K562 (cell line): Measurements from ENCODE around the gene ZNF800.

ENCODE experiments used
- CTCF ChIP-seq, 3 experiments: IDR thresholded peaks in 2 of 3; conservative IDR thresholded peaks in 1 of 3; 2 replicates each; pipeline ENCODE4 v1.5.1; 2011 to 2012; ENCODE audit warnings: low read length in 3 of 3, mild to moderate bottlenecking in 3 of 3, control low read depth in 2 of 3, improper control_type of control experiment in 1 of 3, inconsistent platforms in 1 of 3, low read depth in 1 of 3, mixed read lengths in 1 of 3, moderate library complexity in 1 of 3; ENCODE audit not compliant: insufficient read depth in 2 of 3
- ELF4 ChIP-seq: fragments of 450-650 bp; formaldehyde crosslinking; IDR thresholded peaks from 2 replicates; pipeline ENCODE4 v1.4.0; 2022; ENCODE audit warnings: missing genetic modification characterization
- HNRNPL ChIP-seq: fragments of 200-400 bp; formaldehyde crosslinking; IDR thresholded peaks from 2 replicates; pipeline ENCODE4 v1.6.1; 2017; ENCODE audit warnings: low read depth, mild to moderate bottlenecking, low read length
- MAX ChIP-seq: sonication (generic); formaldehyde crosslinking; IDR thresholded peaks from 2 replicates; pipeline ENCODE4 v1.9.0; 2022; ENCODE audit warnings: mild to moderate bottlenecking, missing genetic modification reagents
- PATZ1 ChIP-seq: fragments of 250-450 bp; sonication (Bioruptor Pico); IDR thresholded peaks from 2 replicates; pipeline ENCODE4 v1.5.0; 2020; ENCODE audit warnings: mild to moderate bottlenecking, borderline replicate concordance
- RFX5 ChIP-seq: IDR thresholded peaks from 2 replicates; pipeline ENCODE4 v1.6.1; 2011; ENCODE audit warnings: low read depth, mild to moderate bottlenecking, improper control_type of control experiment, low read length
- SAFB2 ChIP-seq: fragments of 200-400 bp; formaldehyde crosslinking; IDR thresholded peaks from 2 replicates; pipeline ENCODE4 v1.6.1; 2018; ENCODE audit warnings: borderline replicate concordance, low read length, low read depth, moderate library complexity; ENCODE audit not compliant: severe bottlenecking
- SREBF2 ChIP-seq: sonication (generic); formaldehyde crosslinking; IDR thresholded peaks from 2 replicates; pipeline ENCODE4 v1.4.0; 2020; ENCODE audit warnings: mild to moderate bottlenecking, missing genetic modification reagents
- ZNF121 ChIP-seq: sonication (generic); formaldehyde crosslinking; conservative IDR thresholded peaks from 2 replicates; pipeline ENCODE4 v1.8.0; 2022; ENCODE audit warnings: missing genetic modification reagents

GRCh38 chr7:127413326-127413725 lies 20.8 kb upstream of the ZNF800 start:
- TF ChIP-seq ZNF121 (no peak), CTCF (IDR thresholded peaks at IDR 0.05 in 2 of 3, conservative IDR thresholded peaks at IDR 0.05 in 1 of 3; ENCODE audit: insufficient read depth in 2 of 3, low read depth in 1 of 3, low read length in 3 of 3) (no peak), MAX (no peak), SAFB2 (no peak), RFX5 (no peak), PATZ1 (CRISPR knock-in tag) (no peak), HNRNPL (no peak), SREBF2 (CRISPR knock-in tag) (no peak), ELF4 (no peak)
